Measurements from ENCODE around the gene HRH3. TPM values are rescaled to one million over a fixed set of nuclear protein-coding genes. Genes with fewer than 3 reads are reported as not detected.

The HRH3 gene
- total RNA-seq, 1 experiment from 2014 or later = not detected

- DNase-seq (ENCODE audit: low read depth) = no peak
These were observed 22.3 kb downstream of the HRH3 start for GRCh38 chr20:62197801-62198200.

GRCh38 chr20:62197311-62197710 lies 22.8 kb downstream of the HRH3 start:
- DNase-seq (ENCODE audit: low read depth) = no peak

GRCh38 chr20:62196286-62196685 lies 23.8 kb downstream of the HRH3 start:
- no peak for DNase-seq (ENCODE audit: low read depth)

GRCh38 chr20:62195736-62196135 lies 24.3 kb downstream of the HRH3 start:
- no peak for DNase-seq (ENCODE audit: low read depth)

GRCh38 chr20:62195075-62195405 lies 25.0 kb downstream of the HRH3 start:
- no peak for DNase-seq (ENCODE audit: low read depth)

GRCh38 chr20:62193079-62194025 lies 26.7 kb downstream of the HRH3 start:
- DNase-seq (ENCODE audit: low read depth) = no peak

GRCh38 chr20:62192635-62193034 lies 27.4 kb downstream of the HRH3 start:
- no peak for DNase-seq (ENCODE audit: low read depth)

- DNase-seq (ENCODE audit: low read depth) = no peak
These were observed 28.1 kb downstream of the HRH3 start for GRCh38 chr20:62191781-62192559.

- no peak for DNase-seq (ENCODE audit: low read depth)
These were observed 29.3 kb downstream of the HRH3 start for GRCh38 chr20:62190639-62191411.

GRCh38 chr20:62186887-62187866 lies 32.9 kb downstream of the HRH3 start:
- DNase-seq (ENCODE audit: low read depth) = no peak

GRCh38 chr20:62186096-62186426 lies 34.0 kb downstream of the HRH3 start:
- DNase-seq (ENCODE audit: low read depth) = no peak

- no peak for DNase-seq (ENCODE audit: low read depth)
These were observed 36.5 kb downstream of the HRH3 start for GRCh38 chr20:62183426-62184142.

GRCh38 chr20:62182469-62183425 lies 37.3 kb downstream of the HRH3 start, which contains the start of gene MTG2:
MTG2 (plus strand) TSS chr20:62183028; CDS start chr20:62193421, 10,393 bp downstream.
- DNase-seq (ENCODE audit: low read depth) = peak; percentile 97

- DNase-seq (ENCODE audit: low read depth) = no peak
These were observed 38.3 kb downstream of the HRH3 start for GRCh38 chr20:62181808-62182207.

- DNase-seq (ENCODE audit: low read depth) = no peak
These were observed 40.9 kb downstream of the HRH3 start for GRCh38 chr20:62179162-62179504.

GRCh38 chr20:62178316-62179161 lies 41.5 kb downstream of the HRH3 start:
- no peak for DNase-seq (ENCODE audit: low read depth)

- DNase-seq (ENCODE audit: low read depth) = no peak
These were observed 42.8 kb downstream of the HRH3 start for GRCh38 chr20:62177307-62177706.

- no peak for DNase-seq (ENCODE audit: low read depth)
These were observed 43.2 kb downstream of the HRH3 start for GRCh38 chr20:62176866-62177265.
